ENCODE results near the gene VWA8. TPM values are rescaled to one million over a fixed set of nuclear protein-coding genes. Genes with fewer than 3 reads are reported as not detected.

Gene VWA8
- total and polyA plus RNA-seq, 2 of the 8 experiments (the other 6 are each of a cell fraction or from before 2014, with no cell fraction given): 5.9 to 19.6 TPM

DNA sequence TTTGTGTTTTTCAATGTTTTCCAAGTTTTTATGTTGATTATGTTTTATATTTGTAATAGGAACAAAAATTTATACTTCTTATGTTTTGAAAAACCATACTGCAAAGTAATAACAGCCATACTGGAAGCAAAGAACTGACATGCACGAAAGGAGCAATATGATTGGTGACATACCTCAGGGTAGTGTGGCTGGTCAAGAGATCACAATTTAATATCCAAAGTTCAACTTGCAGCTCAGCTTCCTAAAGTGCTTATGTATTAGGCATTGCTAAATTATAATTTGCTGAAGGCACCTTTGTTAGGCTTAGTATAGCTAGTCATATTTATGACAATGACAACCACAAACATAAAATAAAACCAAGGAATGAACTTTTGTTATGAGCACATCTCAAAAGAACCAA lies 25.9 kb downstream of the VWA8 start (continued):
- TF ChIP-seq GABPA (IDR thresholded peaks at IDR 0.05; ENCODE audit: borderline replicate concordance, insufficient read depth, low read length): no peak
